Thyroid gland (tissue), 4 donors: ENCODE measurements around the gene APBA3.

ENCODE experiments used
- CTCF ChIP-seq, 6 experiments: fragments of 200-600 bp in 3 of 6; fragments of 450-650 bp in 3 of 6; sonication (generic) in 3 of 6; IDR thresholded peaks; one replicate each; pipeline ENCODE4 v1.5.1; 2016 to 2019; ENCODE audit warnings: antibody characterized with exemption in 6 of 6, mild to moderate bottlenecking in 2 of 6, inconsistent platforms in 1 of 6, moderate library complexity in 1 of 6
- POLR2A ChIP-seq, 2 donors: fragments of 450-650 bp; IDR thresholded peaks; one replicate each; pipeline ENCODE4 v1.6.1; 2017; ENCODE audit warnings: antibody characterized with exemption in 2 of 2, mild to moderate bottlenecking in 2 of 2, moderate library complexity in 1 of 2

- TF ChIP-seq CTCF (IDR thresholded peaks at IDR 0.05) = no peak
- TF ChIP-seq POLR2A (IDR thresholded peaks at IDR 0.05) = no peak
Observed at GRCh38 chr19:3771906-3772455, 10.5 kb upstream of the APBA3 start, which contains the start of gene RAX2.
